ENCODE results near the gene LILRA2.

LILRA2 gene

GRCh38 chr19:54573330-54573872, at the start of gene LILRA2:
Gene LILRA2, plus strand, starts transcription at chr19:54573790. Its CDS starts 89 bp downstream, at chr19:54573879.
- in situ Hi-C loops (cut with HindIII; ENCODE audit: low sequenced_read_pairs): loop anchor here (25.0 kb wide), 1 partner anchor 89 kb away; the partner anchor contains the start of gene LILRB4

- in situ Hi-C loops (cut with HindIII; ENCODE audit: low sequenced_read_pairs): no loop called here
Measured at GRCh38 chr19:54525636-54526035, 48.0 kb upstream of the LILRA2 start.

GRCh38 chr19:54526972-54527371, 46.6 kb upstream of the LILRA2 start:
- in situ Hi-C loops (cut with HindIII; ENCODE audit: low sequenced_read_pairs): no loop called here

GRCh38 chr19:54530866-54531265, 42.7 kb upstream of the LILRA2 start:
- in situ Hi-C loops (cut with HindIII; ENCODE audit: low sequenced_read_pairs): no loop called here

GRCh38 chr19:54532528-54532927, 41.1 kb upstream of the LILRA2 start:
- in situ Hi-C loops (cut with HindIII; ENCODE audit: low sequenced_read_pairs): no loop called here

- in situ Hi-C loops (cut with HindIII; ENCODE audit: low sequenced_read_pairs): no loop called here
Measured at GRCh38 chr19:54533476-54533875, 40.1 kb upstream of the LILRA2 start.

- in situ Hi-C loops (cut with HindIII; ENCODE audit: low sequenced_read_pairs): no loop called here
Measured at GRCh38 chr19:54534156-54534555, 39.4 kb upstream of the LILRA2 start.

GRCh38 chr19:54535601-54536000, 38.0 kb upstream of the LILRA2 start:
- in situ Hi-C loops (cut with HindIII; ENCODE audit: low sequenced_read_pairs): no loop called here

GRCh38 chr19:54536956-54537355, 36.6 kb upstream of the LILRA2 start:
- in situ Hi-C loops (cut with HindIII; ENCODE audit: low sequenced_read_pairs): no loop called here

GRCh38 chr19:54541712-54542111, 31.9 kb upstream of the LILRA2 start:
- in situ Hi-C loops (cut with HindIII; ENCODE audit: low sequenced_read_pairs): no loop called here

GRCh38 chr19:54548806-54549205, 24.8 kb upstream of the LILRA2 start:
- in situ Hi-C loops (cut with HindIII; ENCODE audit: low sequenced_read_pairs): no loop called here

- in situ Hi-C loops (cut with HindIII; ENCODE audit: low sequenced_read_pairs): no loop called here
Measured at GRCh38 chr19:54549224-54549623, 24.4 kb upstream of the LILRA2 start.

- in situ Hi-C loops (cut with HindIII; ENCODE audit: low sequenced_read_pairs): loop anchor here (25.0 kb wide), 1 partner anchor 111 kb away; the partner anchor contains the start of gene LILRB4
Measured at GRCh38 chr19:54551293-54551692, 22.3 kb upstream of the LILRA2 start.

GRCh38 chr19:54551950-54552912, 21.4 kb upstream of the LILRA2 start:
- in situ Hi-C loops (cut with HindIII; ENCODE audit: low sequenced_read_pairs): loop anchor here (25.0 kb wide), 1 partner anchor 110 kb away; the partner anchor contains the start of gene LILRB4

GRCh38 chr19:54552913-54553310, 20.7 kb upstream of the LILRA2 start:
- in situ Hi-C loops (cut with HindIII; ENCODE audit: low sequenced_read_pairs): loop anchor here (25.0 kb wide), 1 partner anchor 109 kb away; the partner anchor contains the start of gene LILRB4

GRCh38 chr19:54554006-54554405, 19.6 kb upstream of the LILRA2 start:
- in situ Hi-C loops (cut with HindIII; ENCODE audit: low sequenced_read_pairs): loop anchor here (25.0 kb wide), 1 partner anchor 108 kb away; the partner anchor contains the start of gene LILRB4

- in situ Hi-C loops (cut with HindIII; ENCODE audit: low sequenced_read_pairs): loop anchor here (25.0 kb wide), 1 partner anchor 107 kb away; the partner anchor contains the start of gene LILRB4
Measured at GRCh38 chr19:54554896-54555295, 18.7 kb upstream of the LILRA2 start.

GRCh38 chr19:54556194-54556593, 17.4 kb upstream of the LILRA2 start:
- in situ Hi-C loops (cut with HindIII; ENCODE audit: low sequenced_read_pairs): loop anchor here (25.0 kb wide), 1 partner anchor 106 kb away; the partner anchor contains the start of gene LILRB4

- in situ Hi-C loops (cut with HindIII; ENCODE audit: low sequenced_read_pairs): loop anchor here (25.0 kb wide), 1 partner anchor 104 kb away; the partner anchor contains the start of gene LILRB4
Measured at GRCh38 chr19:54558339-54558738, 15.3 kb upstream of the LILRA2 start.

- in situ Hi-C loops (cut with HindIII; ENCODE audit: low sequenced_read_pairs): loop anchor here (25.0 kb wide), 1 partner anchor 101 kb away; the partner anchor contains the start of gene LILRB4
Measured at GRCh38 chr19:54560881-54561385, 12.7 kb upstream of the LILRA2 start.

- in situ Hi-C loops (cut with HindIII; ENCODE audit: low sequenced_read_pairs): loop anchor here (25.0 kb wide), 1 partner anchor 100 kb away; the partner anchor contains the start of gene LILRB4
Measured at GRCh38 chr19:54561840-54562239, 11.8 kb upstream of the LILRA2 start.
